ENCODE results near the gene TPSD1.

DNA sequence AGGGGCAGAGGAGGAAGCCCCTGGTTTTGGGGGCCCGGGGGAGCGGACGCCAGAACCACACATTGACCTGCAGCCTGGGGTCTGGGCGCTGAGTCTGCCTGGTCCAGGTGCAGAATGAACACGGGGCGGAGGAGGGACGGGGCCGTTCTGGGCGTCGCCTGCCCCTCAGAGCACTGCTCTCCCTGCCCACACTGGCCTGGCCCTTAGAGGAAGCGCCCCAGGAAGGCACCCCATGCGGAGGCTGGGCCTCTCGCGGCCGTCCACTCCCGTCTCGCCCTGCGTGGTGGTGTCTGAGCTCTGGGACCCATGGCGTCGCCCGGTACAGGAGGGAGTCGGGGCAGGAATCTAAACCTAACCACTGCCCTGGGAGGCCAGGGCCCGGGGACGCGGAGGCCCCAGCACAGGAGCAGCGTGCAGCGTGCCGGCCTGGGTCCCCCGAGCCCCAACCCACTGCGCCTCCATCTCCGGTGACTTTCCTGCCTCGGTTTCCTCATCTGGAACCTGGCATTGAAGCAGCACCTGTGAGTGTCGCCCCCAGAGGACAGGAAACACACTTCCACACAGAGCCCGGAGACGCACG lies 4.3 kb downstream of the TPSD1 start:
- TF ChIP-seq, protein P1, sequence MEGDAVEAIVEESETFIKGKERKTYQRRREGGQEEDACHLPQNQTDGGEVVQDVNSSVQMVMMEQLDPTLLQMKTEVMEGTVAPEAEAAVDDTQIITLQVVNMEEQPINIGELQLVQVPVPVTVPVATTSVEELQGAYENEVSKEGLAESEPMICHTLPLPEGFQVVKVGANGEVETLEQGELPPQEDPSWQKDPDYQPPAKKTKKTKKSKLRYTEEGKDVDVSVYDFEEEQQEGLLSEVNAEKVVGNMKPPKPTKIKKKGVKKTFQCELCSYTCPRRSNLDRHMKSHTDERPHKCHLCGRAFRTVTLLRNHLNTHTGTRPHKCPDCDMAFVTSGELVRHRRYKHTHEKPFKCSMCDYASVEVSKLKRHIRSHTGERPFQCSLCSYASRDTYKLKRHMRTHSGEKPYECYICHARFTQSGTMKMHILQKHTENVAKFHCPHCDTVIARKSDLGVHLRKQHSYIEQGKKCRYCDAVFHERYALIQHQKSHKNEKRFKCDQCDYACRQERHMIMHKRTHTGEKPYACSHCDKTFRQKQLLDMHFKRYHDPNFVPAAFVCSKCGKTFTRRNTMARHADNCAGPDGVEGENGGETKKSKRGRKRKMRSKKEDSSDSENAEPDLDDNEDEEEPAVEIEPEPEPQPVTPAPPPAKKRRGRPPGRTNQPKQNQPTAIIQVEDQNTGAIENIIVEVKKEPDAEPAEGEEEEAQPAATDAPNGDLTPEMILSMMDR (IDR thresholded peaks at IDR 0.05): no peak
- TF ChIP-seq POLR2A (IDR thresholded peaks at IDR 0.05): no peak

Data from uterus (tissue), 2 donors.